Stomach (tissue), 9 donors: ENCODE results near the gene MBNL3. TPM values are rescaled to one million over a fixed set of nuclear protein-coding genes. Genes with fewer than 3 reads are reported as not detected.

Experiments
- DNase-seq, 2 donors: peaks; one replicate each; pipeline versions ENCODE4 v3.0.0 to v3.0.0-alpha.2; 2013 to 2019
- H3K27ac ChIP-seq, 5 donors: fragments of 200-600 bp in 4 of 5; sonication (generic) in 4 of 5; one replicate each; pipeline ENCODE4 v1.5.1; 2013 to 2019; ENCODE audit warnings: mild to moderate bottlenecking in 1 of 5, moderate library complexity in 1 of 5
- H3K27me3 ChIP-seq, 3 donors: fragments of 200-600 bp; sonication (generic); one replicate each; pipeline ENCODE4 v1.5.1; 2017 to 2019; ENCODE audit warnings: mixed run types in 1 of 3
- H3K36me3 ChIP-seq, 4 donors: fragments of 200-600 bp; sonication (generic); 1 replicate in 3 of 4; 2 replicates in 1 of 4; pipeline ENCODE4 v1.5.1; 2016 to 2019
- H3K4me1 ChIP-seq, 4 donors: fragments of 200-600 bp; sonication (generic); one replicate each; pipeline ENCODE4 v1.5.1; 2016 to 2019
- H3K4me3 ChIP-seq, 4 donors: fragments of 200-600 bp; sonication (generic) in 3 of 4; one replicate each; pipeline ENCODE4 v1.5.1; 2016 to 2019; ENCODE audit warnings: mild to moderate bottlenecking in 1 of 4
- H3K9me3 ChIP-seq, 4 donors: fragments of 200-600 bp; sonication (generic); one replicate each; pipeline ENCODE4 v1.5.1; 2016 to 2019
- CTCF ChIP-seq, 7 experiments: fragments of 450-650 bp in 4 of 7; fragments of 200-600 bp in 3 of 7; sonication (generic) in 3 of 7; IDR thresholded peaks; one replicate each; pipeline ENCODE4 v1.5.1; 2016 to 2019; ENCODE audit warnings: antibody characterized with exemption in 7 of 7, control low read depth in 2 of 7, mild to moderate bottlenecking in 1 of 7
- EP300 ChIP-seq: sonication (generic); formaldehyde crosslinking; IDR thresholded peaks from one replicate; pipeline ENCODE4 v1.6.1; 2017; ENCODE audit warnings: antibody characterized with exemption
- POLR2A ChIP-seq, 4 donors: fragments of 450-650 bp; IDR thresholded peaks; one replicate each; pipeline ENCODE4 v1.6.1; 2016; ENCODE audit warnings: antibody characterized with exemption in 4 of 4, control low read depth in 2 of 4, mild to moderate bottlenecking in 1 of 4, moderate library complexity in 1 of 4
- POLR2AphosphoS5 ChIP-seq, 3 donors: sonication (generic); formaldehyde crosslinking; IDR thresholded peaks; one replicate each; pipeline ENCODE4 v1.6.1; 2016; ENCODE audit warnings: antibody characterized with exemption in 3 of 3
- WGBS, 5 donors: extraction: QIAGEN DNeasy Blood & Tissue Kit in 3 of 5; methylation state at CpG; one replicate each; pipeline versions ENCODE4 v1.1.5 to v1.1.7; 2013 to 2018; 5-methylcytosine and 5-hydroxymethylcytosine counted together
- intact Hi-C: fragments of 100-400 bp; cut with DNase I; formaldehyde crosslinking; loops from one replicate; pipeline ENCODE4 v1.15.1; 2023; ENCODE audit warnings: low total_unique reads
- polyA plus RNA-seq, 3 donors: library from polyadenylated mRNA; stranded (reverse); fragments of 200-250 nt; gene quantifications; one replicate each; pipeline ENCODE4 v1.2.3, GENCODE V29; 2013
- total RNA-seq, 5 donors: library from RNA; depleted of rRNA; stranded (reverse); fragments of >200 nt; gene quantifications; one replicate each; pipeline versions ENCODE4 v1.1.0 to v1.2.3, GENCODE V29; 2014 to 2016
- donor health status: healthy with polysubstance abuse.
- donor health status: Bipolar disorder and iron deficiency.
- donor health status: healthy.

Gene MBNL3
- total and polyA plus RNA-seq, 8 donors, result 2.0 to 31.7 (median 6.7) TPM

- Histone ChIP-seq H3K27ac (no peak overlapping the region), H3K36me3 (no peaks in the 10 kb centered on the region), H3K27me3 (peaks cover 0 to 3% (median 0%) of the 10 kb centered on the region in 3 donors), H3K9me3 (no peaks in the 10 kb centered on the region), H3K4me3 (no peak overlapping the region), H3K4me1 (peaks cover 0 to 68% (median 23%) of the 10 kb centered on the region in 4 donors)
- DNase-seq, result no peak
- WGBS, 5 donors, result 50 to 70% (median 69%) methylated on average over 2 of the region's 2 CpGs
- intact Hi-C loops, result no loop called here
- no peak for TF ChIP-seq POLR2A (IDR thresholded peaks at IDR 0.05)
These were observed 2.1 kb downstream of the MBNL3 start for GRCh38 chrX:132486599-132487178.

- 44 to 72% (median 57%) methylated on average over 2 of the region's 2 CpGs for WGBS, 5 donors
- H3K36me3 ChIP-seq, result no peaks in the 10 kb centered on the region
- no peak for TF ChIP-seq EP300
- TF ChIP-seq POLR2A (IDR thresholded peaks at IDR 0.05), result no peak
- TF ChIP-seq POLR2AphosphoS5 (IDR thresholded peaks at IDR 0.05), result no peak
- no peak for TF ChIP-seq CTCF (IDR thresholded peaks at IDR 0.05)
- intact Hi-C loops, result no loop called here
- H3K4me1 ChIP-seq, result peaks cover 0 to 82% (median 33%) of the 10 kb centered on the region in 4 donors
- H3K27ac ChIP-seq, result no peak overlapping the region
- H3K27me3 ChIP-seq, result peaks cover 0 to 3% (median 0%) of the 10 kb centered on the region in 3 donors
- H3K4me3 ChIP-seq, result no peak overlapping the region
- no peaks in the 10 kb centered on the region for H3K9me3 ChIP-seq
- DNase-seq, result no peak
These were observed 4.9 kb downstream of the MBNL3 start for GRCh38 chrX:132483951-132484350.

GRCh38 chrX:132483488-132483887 is 5.3 kb downstream of the MBNL3 start:
- Histone ChIP-seq H3K9me3 (no peaks in the 10 kb centered on the region), H3K36me3 (no peaks in the 10 kb centered on the region), H3K4me3 (no peak overlapping the region), H3K27ac (no peak overlapping the region), H3K27me3 (peaks cover 0 to under 1% (median 0%) of the 10 kb centered on the region in 3 donors), H3K4me1 (peaks cover 0 to 82% (median 33%) of the 10 kb centered on the region in 4 donors)
- intact Hi-C loops, result no loop called here
- no peak for DNase-seq
- WGBS, 5 donors, result 40 to 73% (median 51%) methylated on average over 2 of the region's 2 CpGs
- TF ChIP-seq POLR2A (IDR thresholded peaks at IDR 0.05) (no peak), CTCF (IDR thresholded peaks at IDR 0.05) (no peak), EP300 (no peak), POLR2AphosphoS5 (IDR thresholded peaks at IDR 0.05) (no peak)

GRCh38 chrX:132482632-132483031 is 6.2 kb downstream of the MBNL3 start:
- H3K36me3 ChIP-seq, result no peaks in the 10 kb centered on the region
- no peak for DNase-seq
- WGBS, 5 donors, result 25 to 68% (median 42%) methylated on average over 4 of the region's 4 CpGs
- no peaks in the 10 kb centered on the region for H3K27me3 ChIP-seq
- H3K4me3 ChIP-seq, result no peak overlapping the region
- H3K4me1 ChIP-seq, result peaks cover 0 to 76% (median 33%) of the 10 kb centered on the region in 4 donors
- peak overlapping the region in 1 of 5 donors; percentile 2 for H3K27ac ChIP-seq
- intact Hi-C loops, result no loop called here
- H3K9me3 ChIP-seq, result no peaks in the 10 kb centered on the region
- TF ChIP-seq CTCF (IDR thresholded peaks at IDR 0.05) (no peak), EP300 (no peak), POLR2A (IDR thresholded peaks at IDR 0.05) (no peak), POLR2AphosphoS5 (IDR thresholded peaks at IDR 0.05) (no peak)

GRCh38 chrX:132481449-132481848 is 7.4 kb downstream of the MBNL3 start:
- intact Hi-C loops, result no loop called here
- WGBS, 5 donors, result 0 to 100% (median 73%) methylated on average over 1 of the region's 1 CpG
- Histone ChIP-seq H3K27me3 (no peaks in the 10 kb centered on the region), H3K4me3 (no peak overlapping the region), H3K27ac (peak overlapping the region in 4 of 5 donors; percentile 58 to 86 (median 78)), H3K9me3 (no peaks in the 10 kb centered on the region), H3K36me3 (no peaks in the 10 kb centered on the region), H3K4me1 (peaks cover 0 to 64% (median 29%) of the 10 kb centered on the region in 4 donors)
- TF ChIP-seq EP300, result no peak
- no peak for TF ChIP-seq POLR2AphosphoS5 (IDR thresholded peaks at IDR 0.05)
- TF ChIP-seq POLR2A (IDR thresholded peaks at IDR 0.05), result no peak
- no peak for TF ChIP-seq CTCF (IDR thresholded peaks at IDR 0.05)
- DNase-seq, result no peak
